Measurements from ENCODE around the gene ANXA9.

ANXA9 gene

GRCh38 chr1:150974580-150975478 is 7.3 kb upstream of the ANXA9 start, which contains the start of gene CERS2:
Gene CERS2 (minus strand): TSS chr1:150974835. CDS start chr1:150969090, 5,745 bp downstream.
- DNase-seq: peak; percentile 59

DNA sequence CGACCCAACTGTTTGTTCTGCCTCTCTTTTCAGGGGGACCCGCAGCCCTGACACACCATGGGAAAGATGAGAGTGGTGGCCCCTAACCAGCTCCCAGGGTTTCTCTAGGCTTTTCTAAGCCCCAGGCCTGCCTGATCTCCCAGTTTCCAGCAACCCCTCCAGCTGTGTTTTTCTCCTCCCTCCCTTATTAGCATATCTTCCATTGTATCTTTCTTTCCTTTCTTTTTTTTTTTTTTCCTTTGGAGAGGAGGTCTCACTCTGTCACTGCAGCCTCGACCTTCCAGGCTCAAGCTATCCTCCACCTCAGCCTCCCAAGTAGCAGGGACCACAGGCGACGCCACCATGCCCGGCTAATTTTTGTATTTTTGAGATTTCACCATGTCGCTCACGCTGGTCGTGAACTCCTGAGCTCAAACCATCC is 5.7 kb upstream of the ANXA9 start:
- no peak for DNase-seq

GRCh38 chr1:150976879-150977694 is 5.0 kb upstream of the ANXA9 start:
- DNase-seq: peak; percentile 63

GRCh38 chr1:150979092-150980056 is 2.7 kb upstream of the ANXA9 start:
- peak; percentile 89 for DNase-seq

GRCh38 chr1:150981177-150981804 is 801 bp upstream of the ANXA9 start:
- no peak for DNase-seq

DNA sequence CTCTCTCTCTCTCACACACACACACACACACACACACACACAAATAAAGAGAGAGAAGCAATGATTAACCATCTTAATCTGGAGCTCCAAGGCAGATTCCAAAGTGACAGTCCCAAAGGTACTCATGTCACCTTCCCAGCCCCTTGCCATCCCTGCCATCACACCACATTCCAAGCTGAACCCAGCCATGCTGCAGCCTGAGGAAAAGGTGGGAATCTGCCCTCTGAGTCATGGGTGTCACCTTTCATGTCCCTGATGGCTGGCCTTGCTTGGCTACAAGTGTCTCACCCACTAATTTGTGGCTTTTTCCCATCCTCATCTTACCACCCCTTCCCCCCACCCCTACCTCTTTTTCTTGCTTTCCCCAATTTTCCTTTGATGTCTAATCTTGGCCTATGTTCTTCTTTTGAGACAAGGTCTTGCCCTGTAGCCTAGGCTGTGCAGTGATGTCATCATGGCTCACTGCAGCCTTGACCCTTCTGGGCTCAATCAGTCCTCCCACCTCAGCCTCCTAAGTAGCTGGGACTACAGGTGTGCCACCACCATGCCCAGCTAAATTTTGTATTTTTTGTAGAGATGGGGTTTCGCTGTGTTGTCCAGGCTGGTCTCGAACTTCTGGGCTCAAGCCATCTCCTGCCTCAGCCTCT is 3.2 kb downstream of the ANXA9 start:
- DNase-seq: no peak

DNA sequence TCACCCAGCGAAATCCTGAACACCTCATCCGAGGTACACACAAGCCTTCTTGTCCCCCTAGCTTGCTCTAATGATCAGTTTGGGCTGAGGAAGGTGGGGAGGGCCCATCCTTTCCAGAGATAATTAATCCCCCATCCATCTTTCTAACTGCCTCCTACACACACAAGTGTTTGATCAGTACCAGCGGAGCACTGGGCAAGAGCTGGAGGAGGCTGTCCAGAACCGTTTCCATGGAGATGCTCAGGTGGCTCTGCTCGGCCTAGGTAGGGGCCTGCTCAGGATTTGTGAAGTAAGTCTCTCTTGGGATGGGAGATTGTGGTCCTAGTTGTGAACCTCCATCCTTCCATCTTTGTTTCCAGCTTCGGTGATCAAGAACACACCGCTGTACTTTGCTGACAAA is 5.8 kb downstream of the ANXA9 start:
- DNase-seq: no peak

GRCh38 chr1:150992626-150993025 is 10.5 kb downstream of the ANXA9 start:
- no peak for DNase-seq

DNA sequence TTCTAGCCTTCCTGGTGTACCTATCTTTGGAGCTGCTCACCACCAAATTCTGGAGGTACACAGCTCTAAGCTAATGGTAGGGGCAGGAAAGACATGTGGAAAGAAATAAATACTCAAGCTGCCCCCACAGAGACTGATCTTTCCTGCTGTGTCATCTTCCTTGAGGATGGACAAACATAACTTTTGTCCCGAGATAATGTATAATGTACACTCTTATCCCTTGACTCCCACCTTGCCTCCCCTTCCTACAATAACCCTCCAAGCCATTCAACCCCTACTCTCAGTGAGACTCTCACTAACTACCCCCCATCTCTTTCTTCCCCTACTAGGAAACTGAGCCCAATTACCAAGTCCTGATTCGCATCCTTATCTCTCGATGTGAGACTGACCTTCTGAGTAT is 12.2 kb downstream of the ANXA9 start:
- no peak for DNase-seq

GRCh38 chr1:150995460-150995859 is 13.4 kb downstream of the ANXA9 start:
- DNase-seq: no peak

GRCh38 chr1:150995896-150996295 is 13.8 kb downstream of the ANXA9 start:
- no peak for DNase-seq

DNA sequence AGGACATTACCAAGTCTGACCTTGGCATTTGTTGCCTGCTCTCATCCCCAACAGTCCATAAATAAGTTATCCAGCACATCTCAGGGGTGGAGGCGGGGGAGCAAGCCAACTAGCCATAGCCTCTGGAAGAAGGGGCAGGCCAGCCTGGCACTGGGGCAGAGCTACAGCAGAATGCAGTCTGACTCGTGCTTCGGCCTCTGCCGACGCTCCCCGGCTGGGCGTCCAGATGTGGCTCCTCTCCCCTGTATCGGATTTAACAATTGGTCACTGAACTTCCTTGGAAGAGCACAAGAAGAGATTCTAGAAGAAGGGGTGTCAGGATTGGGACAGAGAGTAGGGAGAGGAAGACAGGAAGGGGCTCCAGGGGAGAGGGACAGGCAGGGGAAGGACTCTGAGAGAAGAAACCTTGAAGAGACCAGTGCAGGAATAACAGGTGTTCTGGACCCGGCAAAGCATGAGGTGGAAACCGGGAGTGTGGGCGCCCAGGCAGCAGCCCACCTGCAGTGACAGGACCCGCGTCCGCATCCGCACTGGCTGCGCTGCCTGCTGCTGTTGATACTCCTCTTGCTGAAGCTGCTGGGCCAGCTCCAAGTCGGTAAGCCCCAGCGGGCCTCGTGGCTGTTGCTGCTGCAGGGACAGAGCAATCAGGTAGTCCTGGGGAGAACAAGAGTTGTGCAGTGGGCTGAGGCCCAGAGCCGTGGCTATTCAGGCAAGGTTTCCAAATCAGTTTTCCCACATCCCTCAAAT is 15.2 kb downstream of the ANXA9 start:
- no peak for DNase-seq

DNA sequence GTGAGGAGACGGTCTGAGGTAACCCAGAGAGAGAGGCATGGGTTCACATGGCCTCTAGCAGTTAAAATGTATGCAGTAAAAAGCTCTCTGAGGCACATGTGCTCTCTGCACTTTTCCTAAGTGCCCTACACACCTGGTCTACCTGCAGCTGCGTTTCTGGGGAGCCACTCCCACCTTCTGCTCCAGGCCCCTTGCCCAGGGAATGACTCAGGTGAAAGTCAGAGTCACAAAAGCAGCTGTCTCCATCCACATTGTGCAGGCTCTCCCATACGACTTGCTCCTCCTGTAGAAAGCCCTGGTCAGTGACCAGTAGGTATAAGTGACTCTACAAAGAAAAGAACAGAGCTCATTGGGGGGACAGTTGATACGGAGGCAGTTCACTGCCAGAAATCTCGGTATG is 15.9 kb downstream of the ANXA9 start:
- no peak for DNase-seq

DNA sequence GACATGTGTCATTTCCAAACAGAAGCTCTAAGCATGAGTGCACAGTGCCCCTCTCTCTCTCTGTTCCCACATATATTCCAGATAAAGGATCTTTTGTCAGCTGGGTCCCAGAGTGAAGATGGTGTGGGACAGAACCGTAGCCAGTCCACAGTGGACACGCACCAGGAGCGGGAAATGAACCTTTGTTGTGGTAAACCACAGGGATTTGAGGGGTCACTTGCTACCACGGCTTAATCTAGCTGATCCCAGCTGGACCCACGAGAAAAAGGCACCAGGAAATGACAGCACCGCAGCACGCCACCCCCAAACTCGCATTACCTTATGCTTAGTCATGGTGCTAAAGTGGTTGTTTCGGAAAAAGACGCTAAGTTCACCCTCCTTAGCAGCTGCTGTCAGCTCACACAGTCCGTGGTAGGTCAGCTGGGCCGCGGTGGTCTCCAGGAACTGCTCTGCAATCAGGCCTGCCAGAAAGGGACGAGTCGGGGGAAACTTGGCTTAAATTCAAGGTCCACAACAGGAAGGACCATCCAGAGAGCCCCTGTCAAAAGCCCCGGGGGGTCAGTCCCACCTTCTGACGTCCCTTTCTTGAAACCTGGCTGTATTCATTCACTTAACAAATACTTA is 17.1 kb downstream of the ANXA9 start:
- DNase-seq: no peak

- no peak for DNase-seq
These were observed 17.8 kb downstream of the ANXA9 start for GRCh38 chr1:150999926-151000325.

DNA sequence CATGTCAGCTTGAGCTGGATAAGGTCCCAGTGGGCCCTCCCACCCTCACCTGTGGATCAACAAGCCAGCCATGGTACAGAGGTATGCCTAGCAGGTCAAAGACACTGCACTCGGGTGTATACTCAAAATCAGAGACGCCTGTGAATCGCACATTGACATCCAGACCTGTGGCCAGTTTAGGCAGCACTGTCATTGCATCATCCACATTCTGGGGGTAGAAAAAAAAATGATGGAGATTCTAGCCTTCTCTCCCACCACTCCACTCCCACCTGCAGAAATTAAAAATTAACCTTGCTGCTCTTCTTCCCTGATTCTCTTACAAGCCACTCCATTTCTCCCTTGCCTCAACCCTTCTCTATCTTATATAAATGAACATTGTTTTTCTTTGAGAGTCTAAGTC is 18.3 kb downstream of the ANXA9 start:
- DNase-seq: no peak

GRCh38 chr1:151001602-151002001 is 19.5 kb downstream of the ANXA9 start:
- no peak for DNase-seq

DNA sequence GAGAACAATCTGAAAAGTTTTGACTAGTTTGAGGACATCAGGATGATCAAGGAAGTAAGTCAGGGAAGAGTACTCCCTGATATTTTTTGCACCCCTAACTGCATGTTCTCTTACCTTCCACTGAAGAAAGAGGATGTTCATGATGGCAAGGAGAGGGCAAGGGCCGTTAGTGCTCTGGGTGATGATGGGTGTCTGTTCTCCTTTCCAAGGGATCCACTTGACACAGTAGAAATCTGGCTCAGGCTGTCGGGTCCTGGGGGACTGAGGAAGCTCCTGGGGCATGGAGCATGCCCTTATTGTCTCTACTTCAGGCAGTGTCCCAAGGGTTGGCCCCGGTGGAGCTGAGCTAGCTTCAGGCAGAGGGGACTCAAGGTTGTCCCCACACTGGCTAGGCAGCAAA is 20.0 kb downstream of the ANXA9 start:
- DNase-seq: no peak

- no peak for DNase-seq
These were observed 20.5 kb downstream of the ANXA9 start for GRCh38 chr1:151002611-151003010.

DNA sequence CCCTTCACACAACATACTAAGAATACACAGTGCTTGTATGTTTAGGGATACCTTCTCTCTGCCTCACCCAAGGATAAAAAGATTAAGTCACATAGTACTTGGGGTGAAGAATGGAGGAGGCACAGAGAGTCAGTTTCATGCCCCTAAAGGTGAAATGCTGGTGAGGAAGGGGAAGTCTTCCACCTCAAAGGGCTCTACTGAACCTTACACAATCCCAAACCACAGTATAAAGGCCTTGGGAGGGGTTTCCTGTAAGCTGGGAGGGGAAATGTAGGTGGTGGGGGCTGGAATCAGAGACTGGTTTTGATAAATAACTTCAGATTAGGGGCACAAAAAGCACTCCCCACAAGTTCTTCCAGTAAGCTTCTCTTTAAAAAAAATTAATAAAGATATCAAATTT is 21.1 kb downstream of the ANXA9 start:
- DNase-seq: no peak

All from activated T-cell treated with anti-CD3 and anti-CD28 coated beads for 4 hours (primary cell).